ELF-1 (cell line): Measurements from ENCODE around the gene GAB3.
A peak's percentile ranks its signal among the peaks of the same experiment; 100 is the strongest.

Experiments
- DNase-seq: peaks from one replicate; pipeline ENCODE4 v3.0.0-alpha.2; 2016; ENCODE audit warnings: low read depth, low spot score

GAB3 gene

GRCh38 chrX:154750301-154751202 lies at the start of gene GAB3:
Gene GAB3, minus strand, starts transcription at chrX:154751077. Its CDS starts 52 bp downstream, at chrX:154751025.
- peak; percentile 72 for DNase-seq

- peak; percentile 77 for DNase-seq
Measured at GRCh38 chrX:154799556-154800348, 48.9 kb upstream of the GAB3 start.

GRCh38 chrX:154797006-154797405 lies 46.1 kb upstream of the GAB3 start:
- no peak for DNase-seq

- DNase-seq = no peak
Measured at GRCh38 chrX:154795016-154795415, 44.1 kb upstream of the GAB3 start.

- DNase-seq = no peak
Measured at GRCh38 chrX:154793084-154793795, 42.4 kb upstream of the GAB3 start.

- DNase-seq = no peak
Measured at GRCh38 chrX:154791939-154792338, 41.1 kb upstream of the GAB3 start.

GRCh38 chrX:154791467-154791866 lies 40.6 kb upstream of the GAB3 start:
- no peak for DNase-seq

- no peak for DNase-seq
Measured at GRCh38 chrX:154785716-154786115, 34.8 kb upstream of the GAB3 start.

GRCh38 chrX:154784149-154784995 lies 33.5 kb upstream of the GAB3 start:
- DNase-seq = no peak

GRCh38 chrX:154780968-154781367 lies 30.1 kb upstream of the GAB3 start:
- DNase-seq = no peak

- no peak for DNase-seq
Measured at GRCh38 chrX:154779261-154779660, 28.4 kb upstream of the GAB3 start.

- DNase-seq = no peak
Measured at GRCh38 chrX:154776753-154777152, 25.9 kb upstream of the GAB3 start.

GRCh38 chrX:154775419-154776349 lies 24.8 kb upstream of the GAB3 start:
- no peak for DNase-seq

GRCh38 chrX:154774622-154775021 lies 23.7 kb upstream of the GAB3 start:
- no peak for DNase-seq

- peak; percentile 99 for DNase-seq
Measured at GRCh38 chrX:154762537-154763296, 11.8 kb upstream of the GAB3 start, which contains the start of gene DKC1. Gene DKC1, plus strand, starts transcription at chrX:154762864. Its CDS starts 102 bp downstream, at chrX:154762966.

- DNase-seq = no peak
Measured at GRCh38 chrX:154761977-154762536, 11.2 kb upstream of the GAB3 start.

- no peak for DNase-seq
Measured at GRCh38 chrX:154758696-154759095, 7.8 kb upstream of the GAB3 start.

GRCh38 chrX:154751669-154752271 lies 893 bp upstream of the GAB3 start:
- DNase-seq = no peak
